Activated T-cell treated with anti-CD3 and anti-CD28 coated beads, Interleukin-2, amount 50 U/mL, for 72 hours (primary cell): Measurements from ENCODE around the gene LRMDA. TPM values are rescaled to one million over a fixed set of nuclear protein-coding genes. Genes with fewer than 3 reads are reported as not detected.
"Not testable (repeated sequence)": the region's sequence is repeated elsewhere in the genome, so short reads cannot be mapped to it uniquely, and the experiment has no call there.

Experiments used
- ATAC-seq, 2 donors: fragments of 150-1000 bp; cut with Tn5 transposase; replicated peaks in 1 of 2; 2 replicates each; pipeline ENCODE4 v1.10.0; 2021; ENCODE audit warnings: moderate library complexity in 2 of 2, mild to moderate bottlenecking in 1 of 2
- DNase-seq, 2 donors: peaks; one replicate each; pipeline ENCODE4 v3.0.0; 2021 to 2022; ENCODE audit warnings: mixed read lengths in 1 of 2
- H3K27ac Mint-ChIP-seq: one replicate; pipeline ENCODE4 v1.8.0; 2022; ENCODE audit warnings: mild to moderate bottlenecking, moderate library complexity, mixed read lengths
- H3K27me3 Mint-ChIP-seq: one replicate; pipeline ENCODE4 v1.8.0; 2022; ENCODE audit warnings: low read depth, mixed read lengths
- H3K36me3 Mint-ChIP-seq, 2 donors: one replicate each; pipeline ENCODE4 v1.8.0; 2022; ENCODE audit warnings: mixed read lengths in 2 of 2, mild to moderate bottlenecking in 1 of 2; ENCODE audit not compliant: insufficient read depth in 2 of 2
- H3K4me1 Mint-ChIP-seq: one replicate; pipeline ENCODE4 v1.8.0; 2022; ENCODE audit warnings: low read depth, mixed read lengths
- H3K4me3 Mint-ChIP-seq, 2 donors: one replicate each; pipeline ENCODE4 v1.8.0; 2022; ENCODE audit warnings: mild to moderate bottlenecking in 2 of 2, mixed read lengths in 2 of 2, moderate library complexity in 2 of 2
- H3K9me3 Mint-ChIP-seq, 2 donors: one replicate each; pipeline ENCODE4 v1.8.0; 2022; ENCODE audit warnings: mixed read lengths in 2 of 2
- total RNA-seq, 2 donors: library from RNA; stranded (reverse); gene quantifications; one replicate each; pipeline ENCODE4 v1.2.3, GENCODE V29; 2022

Gene LRMDA
- total RNA-seq, 2 donors from 2014 or later: not detected

DNA sequence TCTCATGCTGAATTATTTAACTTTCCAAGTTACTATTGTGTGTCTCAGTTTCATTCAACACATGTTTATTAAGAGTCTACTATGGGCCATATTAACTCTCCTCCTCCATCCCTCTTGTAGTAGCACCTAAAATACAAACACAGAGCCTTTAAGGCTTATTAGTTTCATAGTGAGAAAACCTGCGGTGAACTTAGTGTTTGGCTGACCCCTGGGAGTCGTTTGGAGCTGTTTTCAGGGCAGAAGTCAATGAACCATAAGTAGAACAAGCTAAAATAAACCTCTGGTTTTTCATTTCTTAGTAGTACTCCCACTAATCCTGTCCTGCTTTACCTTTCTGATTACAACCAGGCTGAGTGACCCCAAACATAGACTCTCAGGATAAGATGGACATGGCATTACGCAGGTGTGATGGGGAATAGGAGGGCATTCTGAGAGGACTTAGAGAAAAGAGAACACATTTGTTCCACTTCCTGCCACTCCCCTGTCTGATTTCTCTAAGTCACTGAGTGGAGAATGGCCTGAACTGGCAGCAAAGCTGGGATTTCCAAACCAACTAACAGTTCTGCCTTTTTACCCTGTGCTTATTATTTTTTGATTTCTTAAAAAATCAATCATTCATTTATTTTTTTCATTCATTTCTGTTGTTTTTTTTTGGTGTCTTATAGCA is 74.5 kb downstream of the LRMDA start:
- no peaks in the 10 kb centered on the region for H3K4me1 Mint-ChIP-seq
- peaks cover 14% of the 10 kb centered on the region for H3K27me3 Mint-ChIP-seq
- H3K4me3 Mint-ChIP-seq: no peak overlapping the region
- H3K36me3 Mint-ChIP-seq: no peaks in the 10 kb centered on the region
- H3K9me3 Mint-ChIP-seq: no peaks in the 10 kb centered on the region
- no peak overlapping the region for H3K27ac Mint-ChIP-seq
- ATAC-seq (no peak), DNase-seq (no peak)

DNA sequence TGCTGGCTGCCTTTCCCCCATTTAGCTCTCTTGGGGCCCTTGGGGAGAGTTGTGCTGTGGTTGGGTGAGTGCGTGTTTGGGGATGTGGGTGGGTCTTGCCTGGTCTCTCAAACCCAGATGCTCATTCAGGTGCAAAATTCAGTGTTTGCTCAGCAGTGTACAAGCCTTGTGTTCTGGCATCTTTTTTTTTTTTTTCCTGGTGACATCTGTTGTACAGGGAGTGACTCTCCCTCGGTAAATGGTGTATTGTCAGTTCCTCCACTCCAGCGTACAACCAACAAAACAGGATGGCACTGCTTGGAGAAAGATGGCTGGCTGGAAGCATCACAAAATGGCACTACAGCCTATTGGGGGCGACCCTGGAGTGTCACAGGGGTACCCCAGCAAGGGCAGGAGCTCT is 75.5 kb downstream of the LRMDA start:
- Mint-ChIP-seq H3K4me1 (no peaks in the 10 kb centered on the region), H3K27ac (no peak overlapping the region), H3K27me3 (peaks cover 14% of the 10 kb centered on the region), H3K36me3 (no peaks in the 10 kb centered on the region), H3K9me3 (no peaks in the 10 kb centered on the region), H3K4me3 (no peak overlapping the region)
- DNase-seq (no peak), ATAC-seq (no peak)

DNA sequence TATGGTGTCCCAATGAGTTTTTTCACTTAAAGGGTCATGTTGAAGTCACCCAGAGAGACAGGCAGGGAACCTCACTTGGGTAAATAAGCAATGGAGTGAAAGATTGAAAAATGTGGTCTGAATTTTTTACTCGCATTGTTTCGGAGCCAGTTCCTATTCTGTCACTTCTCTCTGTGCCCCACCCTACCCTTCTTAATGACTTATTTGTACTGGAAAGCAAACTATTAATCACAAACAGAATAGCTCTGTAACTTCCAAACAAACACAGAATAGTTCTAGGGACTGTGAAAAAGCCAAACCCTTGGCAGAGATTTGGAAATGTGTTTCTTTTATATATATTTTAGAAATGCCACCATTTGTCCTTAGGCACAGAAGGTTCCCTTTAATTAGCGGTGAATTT is 76.0 kb downstream of the LRMDA start:
- Mint-ChIP-seq H3K27me3 (peaks cover 14% of the 10 kb centered on the region), H3K9me3 (no peaks in the 10 kb centered on the region), H3K4me1 (no peaks in the 10 kb centered on the region), H3K27ac (no peak overlapping the region), H3K4me3 (no peak overlapping the region), H3K36me3 (no peaks in the 10 kb centered on the region)
- DNase-seq (no peak), ATAC-seq (no peak)

DNA sequence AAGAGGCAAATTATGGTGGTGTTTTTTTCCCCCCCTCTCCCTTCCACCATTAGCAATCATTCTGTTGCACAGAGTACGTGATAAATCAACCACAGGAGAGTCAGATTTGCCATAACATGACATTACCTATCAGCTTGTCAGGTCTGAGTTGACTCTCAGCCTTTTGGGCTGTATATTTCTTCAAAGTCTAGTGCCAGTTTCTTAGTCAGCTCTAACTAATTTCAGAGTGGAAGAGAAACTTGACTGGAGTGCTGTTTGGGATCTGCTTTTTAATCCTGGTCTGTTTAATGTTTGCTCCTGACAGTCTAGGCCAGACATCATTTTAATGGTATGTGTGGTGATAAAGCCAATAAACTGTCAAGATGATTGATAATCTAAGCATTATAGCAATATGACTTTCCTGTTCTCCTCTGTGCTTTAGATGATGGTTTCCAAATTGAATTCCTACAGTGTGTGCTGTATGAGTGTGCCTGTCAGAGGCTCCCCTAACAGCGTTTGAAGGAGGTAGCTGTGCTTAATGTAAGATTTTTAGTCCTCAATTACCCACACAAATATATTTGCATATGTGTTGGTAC is 76.9 kb downstream of the LRMDA start:
- peaks cover 14% of the 10 kb centered on the region for H3K27me3 Mint-ChIP-seq
- no peaks in the 10 kb centered on the region for H3K4me1 Mint-ChIP-seq
- no peak overlapping the region for H3K4me3 Mint-ChIP-seq
- H3K9me3 Mint-ChIP-seq: no peaks in the 10 kb centered on the region
- H3K36me3 Mint-ChIP-seq: no peaks in the 10 kb centered on the region
- no peak overlapping the region for H3K27ac Mint-ChIP-seq
- ATAC-seq: no peak
- no peak for DNase-seq

DNA sequence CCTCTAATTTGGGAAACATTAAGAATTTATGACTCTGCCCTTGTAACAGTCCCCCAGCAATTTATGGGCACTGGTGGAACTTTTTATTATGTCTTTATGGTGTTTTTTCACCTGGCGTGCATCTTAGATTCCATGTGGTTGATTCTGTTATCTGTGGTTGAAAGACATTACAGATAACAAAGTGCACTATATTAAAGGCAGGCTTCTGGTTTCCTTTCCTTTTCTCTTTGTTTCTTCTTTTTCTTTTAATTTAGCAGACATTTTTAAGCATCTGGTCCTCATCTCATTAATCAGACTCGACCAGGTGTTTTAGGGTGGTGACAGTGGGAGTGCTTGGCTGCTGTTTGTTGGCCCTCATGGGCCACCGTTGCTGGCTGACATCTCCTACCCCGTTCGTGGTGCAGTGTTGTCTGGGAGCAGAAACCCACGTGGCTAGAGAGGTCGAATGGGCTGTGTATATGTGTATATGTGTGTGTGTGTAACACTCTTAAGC is 77.4 kb downstream of the LRMDA start:
- H3K4me1 Mint-ChIP-seq: no peaks in the 10 kb centered on the region
- H3K27ac Mint-ChIP-seq: no peak overlapping the region
- H3K9me3 Mint-ChIP-seq: no peaks in the 10 kb centered on the region
- DNase-seq (no peak), ATAC-seq (no peak)
- peaks cover 14% of the 10 kb centered on the region for H3K27me3 Mint-ChIP-seq
- no peak overlapping the region for H3K4me3 Mint-ChIP-seq
- H3K36me3 Mint-ChIP-seq: no peaks in the 10 kb centered on the region

DNA sequence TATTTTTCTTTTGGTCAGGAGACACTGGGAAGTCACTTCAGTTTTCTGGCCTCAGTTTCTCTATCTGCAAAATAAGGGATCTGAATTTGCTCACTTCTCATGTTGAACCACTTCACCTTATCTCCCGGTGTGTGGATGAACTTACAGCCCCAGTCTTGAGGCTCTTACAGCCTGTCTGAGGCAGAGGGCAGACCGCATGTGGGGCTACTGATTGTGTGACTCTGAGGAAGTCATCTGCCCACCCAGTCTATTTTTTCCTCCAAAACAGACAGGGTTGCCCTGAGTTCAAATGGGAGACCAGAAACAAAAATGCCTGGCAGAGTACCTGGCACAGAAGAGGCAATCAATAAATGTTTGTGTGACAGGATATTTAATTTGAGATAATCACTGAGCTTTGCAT is 78.3 kb downstream of the LRMDA start:
- Mint-ChIP-seq H3K4me1 (no peaks in the 10 kb centered on the region), H3K4me3 (no peak overlapping the region), H3K36me3 (no peaks in the 10 kb centered on the region), H3K27ac (no peak overlapping the region), H3K9me3 (no peaks in the 10 kb centered on the region), H3K27me3 (peaks cover 14% of the 10 kb centered on the region)
- no peak for DNase-seq
- no peak for ATAC-seq

DNA sequence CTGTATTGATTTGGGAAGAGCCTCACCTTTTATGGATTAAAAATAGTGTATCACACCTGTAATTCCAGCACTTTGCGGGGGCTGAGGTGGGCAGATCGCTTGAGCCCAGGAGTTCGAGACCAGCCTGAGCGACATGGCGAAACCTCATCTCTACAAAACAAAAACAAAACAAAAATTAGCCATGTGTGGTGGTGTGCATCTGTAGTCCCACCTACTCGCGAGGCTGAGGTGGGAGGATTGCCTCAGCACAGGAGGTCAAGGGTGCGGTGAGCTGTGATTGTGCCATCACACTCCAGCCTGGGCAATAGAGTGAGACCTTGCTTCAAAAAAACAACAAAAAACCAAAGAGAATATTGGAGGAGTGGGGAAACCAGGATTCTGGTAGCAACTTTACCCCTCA is 79.6 kb downstream of the LRMDA start:
- H3K4me1 Mint-ChIP-seq: no peaks in the 10 kb centered on the region
- ATAC-seq: no peak
- peaks cover 8% of the 10 kb centered on the region for H3K27me3 Mint-ChIP-seq
- H3K9me3 Mint-ChIP-seq: peaks cover 0 to 2% of the 10 kb centered on the region in 2 donors
- no peaks in the 10 kb centered on the region for H3K36me3 Mint-ChIP-seq
- no peak overlapping the region for H3K4me3 Mint-ChIP-seq
- DNase-seq: no peak
- H3K27ac Mint-ChIP-seq: no peak overlapping the region

DNA sequence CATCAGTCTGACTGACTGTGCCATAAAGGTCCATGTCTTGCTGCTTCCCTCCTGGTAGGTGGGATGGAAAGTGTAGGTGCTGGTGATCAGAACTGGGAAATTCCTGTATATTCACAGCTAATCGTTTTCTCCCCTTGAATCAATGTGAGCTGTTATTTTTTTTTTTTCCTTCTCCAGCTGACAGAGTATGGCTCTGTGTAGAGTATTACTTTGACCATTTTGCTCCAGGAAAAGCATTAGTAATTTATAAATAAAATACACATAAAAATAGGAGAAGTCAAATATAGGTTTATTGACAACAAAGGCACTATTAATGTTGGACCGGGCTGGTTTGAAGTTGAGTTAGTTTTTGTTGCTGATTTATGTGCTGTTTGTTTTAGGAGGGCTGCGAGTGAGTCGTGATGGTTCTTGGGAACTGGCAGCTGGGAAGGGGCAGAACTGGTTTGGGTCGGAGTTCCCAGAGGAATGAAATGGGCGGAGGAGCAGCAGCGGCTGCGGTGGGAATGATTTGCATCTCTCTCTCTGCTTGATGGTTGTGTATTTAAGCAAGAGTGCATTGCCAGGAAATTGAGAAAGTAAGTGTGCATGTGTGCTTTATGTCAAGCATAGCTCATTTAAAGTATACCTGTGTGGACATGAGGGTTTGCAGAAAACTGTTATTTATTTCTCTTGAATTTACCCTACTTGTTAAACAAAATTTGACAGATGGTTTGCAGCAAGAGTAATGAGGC is 80.9 kb downstream of the LRMDA start:
- no peaks in the 10 kb centered on the region for H3K36me3 Mint-ChIP-seq
- ATAC-seq: no peak
- no peak overlapping the region for H3K27ac Mint-ChIP-seq
- DNase-seq: no peak
- H3K9me3 Mint-ChIP-seq: peaks cover 0 to 5% of the 10 kb centered on the region in 2 donors
- no peak overlapping the region for H3K4me3 Mint-ChIP-seq
- H3K27me3 Mint-ChIP-seq: peaks cover 8% of the 10 kb centered on the region
- H3K4me1 Mint-ChIP-seq: no peaks in the 10 kb centered on the region

DNA sequence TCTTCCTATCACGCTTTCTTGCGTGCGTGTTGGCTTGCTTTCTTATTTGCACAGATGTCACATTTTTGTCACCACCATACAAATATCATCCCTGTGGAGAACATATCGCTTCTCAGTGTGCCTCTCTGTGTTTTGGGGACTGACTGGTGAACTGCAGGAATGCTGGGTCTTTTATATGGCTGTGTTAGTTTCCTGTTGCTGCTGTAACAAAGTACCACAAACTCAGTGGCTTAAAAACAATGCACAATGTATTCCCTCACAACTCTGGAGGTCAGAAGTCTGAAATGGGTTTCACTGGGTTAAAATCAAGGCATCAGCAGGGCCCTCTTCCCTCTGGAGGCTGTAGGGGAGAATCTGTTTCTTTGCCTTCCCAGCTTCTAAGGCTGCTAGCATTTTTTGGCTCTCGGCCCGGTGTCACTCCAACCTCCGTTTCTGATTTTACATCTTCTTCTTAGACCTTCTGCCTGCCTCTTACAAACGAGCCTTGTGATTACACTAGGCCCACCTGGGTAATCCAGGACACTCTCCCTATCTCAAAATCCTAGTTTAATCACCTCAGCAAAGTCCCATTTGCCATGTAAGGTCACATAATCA is 82.0 kb downstream of the LRMDA start:
- Mint-ChIP-seq H3K9me3 (peaks cover 1 to 8% of the 10 kb centered on the region in 2 donors), H3K36me3 (no peaks in the 10 kb centered on the region), H3K27me3 (peaks cover 8% of the 10 kb centered on the region), H3K27ac (no peak overlapping the region), H3K4me1 (no peaks in the 10 kb centered on the region), H3K4me3 (no peak overlapping the region)
- DNase-seq (no peak), ATAC-seq (no peak)

DNA sequence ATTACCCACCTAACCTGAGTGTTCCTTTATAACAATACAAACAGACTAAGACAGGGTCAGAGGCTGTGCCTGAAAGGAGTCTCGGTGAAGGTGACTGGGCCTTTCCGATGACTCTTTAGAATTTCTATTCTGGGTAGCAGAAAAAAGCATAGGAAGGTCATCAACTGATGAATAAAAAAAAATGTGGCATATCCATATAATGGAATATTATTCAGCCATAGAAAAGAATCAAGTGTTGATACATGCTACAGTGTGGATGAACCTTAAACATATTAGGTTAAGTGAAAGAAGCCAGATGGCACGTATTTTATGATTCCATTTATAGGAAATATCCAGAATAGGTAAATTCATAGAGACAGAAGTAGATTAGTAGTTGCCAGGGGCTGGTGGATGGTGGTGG is 83.4 kb downstream of the LRMDA start:
- H3K27me3 Mint-ChIP-seq: peaks cover 14% of the 10 kb centered on the region

DNA sequence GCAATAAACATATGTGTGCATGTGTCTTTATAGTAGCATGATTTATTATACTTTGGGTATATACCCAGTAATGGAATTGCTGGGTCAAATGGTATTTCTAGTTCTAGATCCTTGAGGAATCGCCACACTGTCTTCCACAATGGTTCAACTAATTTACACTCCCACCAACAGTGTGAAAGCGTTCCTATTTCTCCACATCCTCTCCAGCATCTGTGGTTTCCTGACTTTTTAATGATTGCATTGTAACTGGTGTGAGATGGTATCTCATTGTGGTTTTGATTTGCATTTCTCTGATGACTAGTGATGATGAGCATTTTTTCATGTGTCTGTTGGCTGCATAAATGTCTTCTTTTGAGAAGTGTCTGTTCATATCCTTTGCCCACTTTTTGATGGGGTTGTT is 84.7 kb downstream of the LRMDA start:
- not testable (repeated sequence) for DNase-seq, H3K27ac Mint-ChIP-seq, H3K27me3 Mint-ChIP-seq, H3K4me1 Mint-ChIP-seq, ATAC-seq, H3K4me3 Mint-ChIP-seq, H3K36me3 Mint-ChIP-seq
- peaks cover 4 to 13% of the 10 kb centered on the region in 2 donors for H3K9me3 Mint-ChIP-seq

More for the DNA sequence above, 83.4 kb downstream of the LRMDA start:
- no peak for DNase-seq
- Mint-ChIP-seq H3K4me1 (no peaks in the 10 kb centered on the region), H3K27ac (no peak overlapping the region), H3K9me3 (peaks cover 4 to 8% of the 10 kb centered on the region in 2 donors), H3K4me3 (no peak overlapping the region), H3K36me3 (peaks cover 0 to 2% of the 10 kb centered on the region in 2 donors)
- no peak for ATAC-seq

DNA sequence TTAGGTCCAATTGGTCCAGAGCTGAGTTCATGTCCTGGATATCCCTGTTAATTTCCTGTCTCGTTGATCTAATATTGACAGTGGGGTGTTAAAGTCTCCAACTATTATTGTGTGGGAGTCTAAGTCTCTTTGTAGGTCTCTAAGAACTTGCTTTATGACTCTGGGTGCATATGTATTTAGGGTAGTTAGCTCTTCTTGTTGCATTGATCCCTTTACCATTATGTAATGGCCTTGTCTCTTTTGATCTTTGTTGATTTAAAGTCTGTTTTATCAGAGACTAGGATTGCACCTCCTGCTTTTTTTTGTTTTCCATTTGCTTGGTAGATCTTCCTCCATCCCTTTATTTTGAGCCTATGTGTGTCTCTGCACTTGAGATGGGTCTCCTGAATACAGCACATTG is 87.8 kb downstream of the LRMDA start:
- H3K4me1 Mint-ChIP-seq, H3K27ac Mint-ChIP-seq, ATAC-seq, H3K4me3 Mint-ChIP-seq, DNase-seq, H3K27me3 Mint-ChIP-seq, H3K36me3 Mint-ChIP-seq: not testable (repeated sequence)
- peaks cover 4 to 13% of the 10 kb centered on the region in 2 donors for H3K9me3 Mint-ChIP-seq

DNA sequence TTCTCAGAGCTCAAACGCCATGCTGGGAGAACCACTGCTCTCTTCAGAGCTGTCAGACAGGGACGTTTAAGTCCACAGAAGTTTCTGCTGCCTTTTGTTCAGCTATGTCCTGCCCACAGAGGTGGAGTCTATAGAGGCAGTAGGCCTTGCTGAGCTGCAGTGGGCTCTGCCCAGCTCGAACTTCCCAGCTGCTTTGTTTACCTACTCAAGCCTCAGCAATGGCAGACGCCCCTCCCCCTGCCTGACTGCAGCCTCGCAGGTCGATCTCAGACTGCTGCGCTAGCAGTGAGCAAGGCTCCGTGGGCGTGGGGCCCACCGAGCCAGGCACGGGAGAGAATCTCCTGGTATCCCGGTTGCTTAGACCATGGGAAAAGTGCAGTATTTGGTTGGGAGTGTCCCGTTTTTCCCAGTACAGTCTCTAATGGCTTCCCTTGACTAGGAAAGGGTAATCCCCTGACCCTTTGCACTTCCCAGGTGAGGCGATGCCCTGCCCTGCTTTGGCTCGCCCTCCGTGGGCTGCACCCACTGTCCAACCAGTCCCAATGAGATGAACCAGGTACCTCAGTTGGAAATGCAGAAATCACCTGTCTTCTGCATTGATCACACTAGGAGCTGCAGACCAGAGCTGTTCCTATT is 89.9 kb downstream of the LRMDA start:
- ATAC-seq, H3K4me1 Mint-ChIP-seq, H3K27ac Mint-ChIP-seq, DNase-seq, H3K27me3 Mint-ChIP-seq, H3K4me3 Mint-ChIP-seq, H3K36me3 Mint-ChIP-seq: not testable (repeated sequence)
- peaks cover 4 to 11% of the 10 kb centered on the region in 2 donors for H3K9me3 Mint-ChIP-seq
